ENCODE results near the gene ARHGAP45.

DNA sequence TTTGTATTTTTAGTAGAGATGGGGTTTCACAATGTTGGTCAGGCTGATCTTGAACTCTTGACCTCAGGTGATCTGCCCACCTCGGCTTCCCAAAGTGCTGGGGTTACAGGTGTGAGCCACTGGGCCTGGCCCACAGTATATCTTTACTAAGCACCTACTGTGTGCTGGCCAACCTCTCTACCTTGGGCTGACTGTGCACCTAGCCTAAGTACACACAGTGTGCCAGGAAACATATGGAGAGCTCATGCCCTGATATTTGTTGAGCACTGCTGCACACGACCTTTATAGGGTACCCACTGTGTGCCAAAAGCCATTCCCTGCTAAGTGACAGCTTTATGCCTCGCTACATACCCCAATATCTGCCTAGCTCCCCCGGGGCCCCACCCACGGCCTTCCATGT is 6.3 kb upstream of the ARHGAP45 start:
- TF ChIP-seq, protein P1, sequence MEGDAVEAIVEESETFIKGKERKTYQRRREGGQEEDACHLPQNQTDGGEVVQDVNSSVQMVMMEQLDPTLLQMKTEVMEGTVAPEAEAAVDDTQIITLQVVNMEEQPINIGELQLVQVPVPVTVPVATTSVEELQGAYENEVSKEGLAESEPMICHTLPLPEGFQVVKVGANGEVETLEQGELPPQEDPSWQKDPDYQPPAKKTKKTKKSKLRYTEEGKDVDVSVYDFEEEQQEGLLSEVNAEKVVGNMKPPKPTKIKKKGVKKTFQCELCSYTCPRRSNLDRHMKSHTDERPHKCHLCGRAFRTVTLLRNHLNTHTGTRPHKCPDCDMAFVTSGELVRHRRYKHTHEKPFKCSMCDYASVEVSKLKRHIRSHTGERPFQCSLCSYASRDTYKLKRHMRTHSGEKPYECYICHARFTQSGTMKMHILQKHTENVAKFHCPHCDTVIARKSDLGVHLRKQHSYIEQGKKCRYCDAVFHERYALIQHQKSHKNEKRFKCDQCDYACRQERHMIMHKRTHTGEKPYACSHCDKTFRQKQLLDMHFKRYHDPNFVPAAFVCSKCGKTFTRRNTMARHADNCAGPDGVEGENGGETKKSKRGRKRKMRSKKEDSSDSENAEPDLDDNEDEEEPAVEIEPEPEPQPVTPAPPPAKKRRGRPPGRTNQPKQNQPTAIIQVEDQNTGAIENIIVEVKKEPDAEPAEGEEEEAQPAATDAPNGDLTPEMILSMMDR (IDR thresholded peaks at IDR 0.05) = no peak
- no peak for TF ChIP-seq POLR2A (IDR thresholded peaks at IDR 0.05; ENCODE audit: low read depth)
- no peak for TF ChIP-seq POLR2AphosphoS5 (IDR thresholded peaks at IDR 0.05)
